BLaER1 (cell line): Measurements from ENCODE around the gene IL1RL2.

Source experiments
- H3K27ac ChIP-seq: shearing (Covaris generic); formaldehyde crosslinking; 2 replicates; pipeline ENCODE4 v1.8.1; 2022
- H3K27me3 ChIP-seq: shearing (Covaris generic); formaldehyde crosslinking; 2 replicates; pipeline ENCODE4 v1.8.1; 2022
- H3K36me3 ChIP-seq: shearing (Covaris generic); formaldehyde crosslinking; 2 replicates; pipeline ENCODE4 v1.8.1; 2022
- H3K4me1 ChIP-seq: shearing (Covaris generic); formaldehyde crosslinking; 2 replicates; pipeline ENCODE4 v1.8.1; 2022
- H3K4me2 ChIP-seq: shearing (Covaris generic); formaldehyde crosslinking; 2 replicates; pipeline ENCODE4 v1.8.1; 2022
- H3K4me3 ChIP-seq: shearing (Covaris generic); formaldehyde crosslinking; 2 replicates; pipeline ENCODE4 v1.8.1; 2022
- H3K9ac ChIP-seq: shearing (Covaris generic); formaldehyde crosslinking; 2 replicates; pipeline ENCODE4 v1.8.1; 2022
- H3K9me3 ChIP-seq: shearing (Covaris generic); formaldehyde crosslinking; 2 replicates; pipeline ENCODE4 v1.8.1; 2022
- H4K20me1 ChIP-seq: shearing (Covaris generic); formaldehyde crosslinking; 2 replicates; pipeline ENCODE4 v1.8.1; 2022
- Cebpa-rat ChIP-seq: shearing (Covaris generic); IDR thresholded peaks from 2 replicates; pipeline ENCODE4 v1.8.1; 2022

The IL1RL2 gene

GRCh38 chr2:102158011-102158755 lies 28.6 kb upstream of the IL1RL2 start:
- Histone ChIP-seq H3K4me3 (no peak overlapping the region), H3K27ac (no peak overlapping the region), H3K9ac (no peak overlapping the region), H3K4me2 (no peak overlapping the region), H3K9me3 (no peaks in the 10 kb centered on the region), H3K4me1 (no peaks in the 10 kb centered on the region), H3K27me3 (no peaks in the 10 kb centered on the region), H4K20me1 (no peaks in the 10 kb centered on the region), H3K36me3 (no peaks in the 10 kb centered on the region)
- no peak for TF ChIP-seq Cebpa-rat

GRCh38 chr2:102159295-102159694 lies 27.5 kb upstream of the IL1RL2 start:
- no peaks in the 10 kb centered on the region for H3K4me1 ChIP-seq
- H3K27ac ChIP-seq, result no peak overlapping the region
- no peak for TF ChIP-seq Cebpa-rat
- no peaks in the 10 kb centered on the region for H4K20me1 ChIP-seq
- no peaks in the 10 kb centered on the region for H3K27me3 ChIP-seq
- no peak overlapping the region for H3K4me3 ChIP-seq
- H3K36me3 ChIP-seq, result no peaks in the 10 kb centered on the region
- no peak overlapping the region for H3K9ac ChIP-seq
- H3K4me2 ChIP-seq, result no peak overlapping the region
- H3K9me3 ChIP-seq, result no peaks in the 10 kb centered on the region

- no peak overlapping the region for H3K4me2 ChIP-seq
- TF ChIP-seq Cebpa-rat, result no peak
- H4K20me1 ChIP-seq, result no peaks in the 10 kb centered on the region
- H3K9ac ChIP-seq, result no peak overlapping the region
- H3K36me3 ChIP-seq, result no peaks in the 10 kb centered on the region
- no peak overlapping the region for H3K4me3 ChIP-seq
- no peak overlapping the region for H3K27ac ChIP-seq
- no peaks in the 10 kb centered on the region for H3K9me3 ChIP-seq
- H3K4me1 ChIP-seq, result no peaks in the 10 kb centered on the region
- H3K27me3 ChIP-seq, result no peaks in the 10 kb centered on the region
Measured at GRCh38 chr2:102166189-102166845, 20.5 kb upstream of the IL1RL2 start.

GRCh38 chr2:102168026-102168771 lies 18.6 kb upstream of the IL1RL2 start:
- H3K4me3 ChIP-seq, result no peak overlapping the region
- no peaks in the 10 kb centered on the region for H4K20me1 ChIP-seq
- H3K27me3 ChIP-seq, result no peaks in the 10 kb centered on the region
- no peak overlapping the region for H3K4me2 ChIP-seq
- H3K36me3 ChIP-seq, result no peaks in the 10 kb centered on the region
- no peaks in the 10 kb centered on the region for H3K9me3 ChIP-seq
- no peak overlapping the region for H3K9ac ChIP-seq
- no peak for TF ChIP-seq Cebpa-rat
- H3K27ac ChIP-seq, result no peak overlapping the region
- no peaks in the 10 kb centered on the region; the same call in 1 of the 2 replicates for H3K4me1 ChIP-seq

- H3K4me3 ChIP-seq, result no peak overlapping the region
- H3K9me3 ChIP-seq, result no peaks in the 10 kb centered on the region
- no peaks in the 10 kb centered on the region for H3K27me3 ChIP-seq
- no peaks in the 10 kb centered on the region for H3K36me3 ChIP-seq
- H3K4me1 ChIP-seq, result no peaks in the 10 kb centered on the region; the same call in 1 of the 2 replicates
- H3K27ac ChIP-seq, result no peak overlapping the region
- TF ChIP-seq Cebpa-rat, result no peak
- H4K20me1 ChIP-seq, result no peaks in the 10 kb centered on the region
- no peak overlapping the region for H3K9ac ChIP-seq
- no peak overlapping the region for H3K4me2 ChIP-seq
Measured at GRCh38 chr2:102171946-102172345, 14.9 kb upstream of the IL1RL2 start.

- no peak overlapping the region for H3K4me2 ChIP-seq
- no peaks in the 10 kb centered on the region for H3K9me3 ChIP-seq
Measured at GRCh38 chr2:102172745-102173144, 14.1 kb upstream of the IL1RL2 start.

GRCh38 chr2:102176172-102176571 lies 10.7 kb upstream of the IL1RL2 start:
- no peak overlapping the region for H3K27ac ChIP-seq
- H3K4me2 ChIP-seq, result no peak overlapping the region
- no peaks in the 10 kb centered on the region; the same call in 1 of the 2 replicates for H3K4me1 ChIP-seq
- H3K36me3 ChIP-seq, result no peaks in the 10 kb centered on the region
- no peaks in the 10 kb centered on the region for H3K9me3 ChIP-seq
- TF ChIP-seq Cebpa-rat, result no peak
- H3K9ac ChIP-seq, result no peak overlapping the region
- no peaks in the 10 kb centered on the region for H4K20me1 ChIP-seq
- no peak overlapping the region for H3K4me3 ChIP-seq
- no peaks in the 10 kb centered on the region for H3K27me3 ChIP-seq

More at GRCh38 chr2:102172745-102173144, 14.1 kb upstream of the IL1RL2 start:
- TF ChIP-seq Cebpa-rat, result no peak
- Histone ChIP-seq H3K36me3 (no peaks in the 10 kb centered on the region), H3K4me3 (no peak overlapping the region), H3K4me1 (no peaks in the 10 kb centered on the region; the same call in 1 of the 2 replicates), H4K20me1 (no peaks in the 10 kb centered on the region), H3K27me3 (no peaks in the 10 kb centered on the region), H3K27ac (no peak overlapping the region), H3K9ac (no peak overlapping the region)

GRCh38 chr2:102177814-102178478 lies 8.9 kb upstream of the IL1RL2 start:
- no peaks in the 10 kb centered on the region for H3K27me3 ChIP-seq
- H3K4me2 ChIP-seq, result no peak overlapping the region
- H3K4me1 ChIP-seq, result no peaks in the 10 kb centered on the region
- TF ChIP-seq Cebpa-rat, result no peak
- no peaks in the 10 kb centered on the region for H4K20me1 ChIP-seq
- H3K9ac ChIP-seq, result no peak overlapping the region
- no peaks in the 10 kb centered on the region for H3K36me3 ChIP-seq
- H3K9me3 ChIP-seq, result no peaks in the 10 kb centered on the region
- H3K27ac ChIP-seq, result no peak overlapping the region
- H3K4me3 ChIP-seq, result no peak overlapping the region

- Histone ChIP-seq H3K36me3 (no peaks in the 10 kb centered on the region), H3K9ac (no peak overlapping the region), H3K27ac (no peak overlapping the region), H3K9me3 (no peaks in the 10 kb centered on the region), H3K4me2 (no peak overlapping the region), H3K4me1 (no peaks in the 10 kb centered on the region), H4K20me1 (no peaks in the 10 kb centered on the region), H3K27me3 (no peaks in the 10 kb centered on the region), H3K4me3 (no peak overlapping the region)
- TF ChIP-seq Cebpa-rat, result no peak
Measured at GRCh38 chr2:102179061-102179460, 7.8 kb upstream of the IL1RL2 start.
